HG03575 (cell line): ENCODE data around the gene CROCC.

Experiments
- ATAC-seq: cut with Tn5 transposase; IDR thresholded peaks from one replicate; pipeline ENCODE4 v1.9.1; 2021; ENCODE audit not compliant: unreplicated experiment, insufficient number of reproducible peaks, low FRiP score; ENCODE audit errors: extremely low read depth

The CROCC gene

GRCh38 chr1:17020502-17020901, 98.8 kb downstream of the CROCC start:
- no peak for ATAC-seq

GRCh38 chr1:17021896-17022295, 100.2 kb downstream of the CROCC start:
- no peak for ATAC-seq
